ENCODE results near the gene ABLIM3. TPM values are rescaled to one million over a fixed set of nuclear protein-coding genes. Genes with fewer than 3 reads are reported as not detected.

Gene ABLIM3
- total and polyA plus RNA-seq, 2 experiments from 2014 or later = 0.19 to 2.2 TPM

GRCh38 chr5:149174847-149175234 lies 33.5 kb downstream of the ABLIM3 start:
- Histone ChIP-seq H2AFZ (no peak overlapping the region), H3K27me3 (ENCODE audit: insufficient read depth) (no peaks in the 10 kb centered on the region), H3F3A (replicated peaks; ENCODE audit: low read depth) (no peaks in the 10 kb centered on the region), H3K4me1 (ENCODE audit: insufficient read depth) (no peaks in the 10 kb centered on the region), H3K4me3 (no peak overlapping the region), H3K36me3 (ENCODE audit: insufficient read depth) (no peaks in the 10 kb centered on the region), H3K4me2 (no peak overlapping the region), H3K27ac (ENCODE audit: low read depth) (no peak overlapping the region), H3K79me2 (replicated peaks; ENCODE audit: insufficient read depth) (no peaks in the 10 kb centered on the region), H4K20me1 (replicated peaks; ENCODE audit: insufficient read depth) (no peaks in the 10 kb centered on the region), H3K9me2 (ENCODE audit: insufficient read depth) (no peaks in the 10 kb centered on the region)
- no peak overlapping the region for H3K4me3 Mint-ChIP-seq
- H3K9me3 Mint-ChIP-seq = no peaks in the 10 kb centered on the region
- TF ChIP-seq CTCF (conservative IDR thresholded peaks at IDR 0.05; ENCODE audit: low read depth in 2 of 2) = no peak
- no peak for TF ChIP-seq NANOG (IDR thresholded peaks at IDR 0.05; ENCODE audit: borderline replicate concordance)
- TF ChIP-seq REST (IDR thresholded peaks at IDR 0.05; ENCODE audit: unreplicated experiment) = no peak
- no peak for TF ChIP-seq POLR2AphosphoS5 (IDR thresholded peaks at IDR 0.05; ENCODE audit: low read depth)
- no peak for TF ChIP-seq JUNB (IDR thresholded peaks at IDR 0.05; ENCODE audit: unreplicated experiment)
- no peak for TF ChIP-seq ZNF114 (CRISPR knock-in tag; IDR thresholded peaks at IDR 0.05)
- no peak for TF ChIP-seq ZNF462 (CRISPR knock-in tag; IDR thresholded peaks at IDR 0.05)
- TF ChIP-seq EZH2 (IDR thresholded peaks at IDR 0.05; ENCODE audit: low read depth, unreplicated experiment) = no peak
- no peak for TF ChIP-seq EZH2phosphoT487 (IDR thresholded peaks at IDR 0.05; ENCODE audit: unreplicated experiment)
- TF ChIP-seq ETS1 (IDR thresholded peaks at IDR 0.05) = no peak
- TF ChIP-seq STAT1 (IDR thresholded peaks at IDR 0.05; ENCODE audit: unreplicated experiment) = no peak
- TF ChIP-seq ZNF331 (CRISPR knock-in tag; IDR thresholded peaks at IDR 0.05; ENCODE audit: low read depth) = no peak
- no peak for TF ChIP-seq CREB1 (CRISPR knock-in tag; IDR thresholded peaks at IDR 0.05; ENCODE audit: low read depth)
- peaks cover 7% of the 10 kb centered on the region; the same call in 2 of the 3 replicates for H3K4me1 Mint-ChIP-seq
- no peak for DNase-seq (ENCODE audit: low spot score)
- no peak for ATAC-seq
- H3K27me3 Mint-ChIP-seq (ENCODE audit: insufficient read depth, low read depth, poor library complexity) = peaks cover 4% of the 10 kb centered on the region
- no peaks in the 10 kb centered on the region for H3K36me3 Mint-ChIP-seq (ENCODE audit: low read depth)
- no peak overlapping the region for H3K27ac Mint-ChIP-seq

Data from GM23338 (cell line).